SU-DHL-6 (cell line): ENCODE results near the gene DPH2.

Experiments used
- H2AFZ ChIP-seq: fragments of 200-600 bp; sonication (generic); 2 replicates; pipeline ENCODE4 v1.6.1; 2014; ENCODE audit warnings: low read depth, mild to moderate bottlenecking, moderate library complexity, mixed read lengths, antibody characterized with exemption, low read length; ENCODE audit not compliant: severe bottlenecking
- H3F3A ChIP-seq: fragments of 200-600 bp; shearing (Covaris generic); 2 replicates; pipeline ENCODE4 v1.6.0; 2016; ENCODE audit warnings: antibody characterized with exemption, mild to moderate bottlenecking; ENCODE audit not compliant: insufficient read depth
- H3K27ac ChIP-seq: fragments of 200-600 bp; sonication (generic); 2 replicates; pipeline ENCODE4 v1.5.1; 2016; ENCODE audit warnings: low read depth, mild to moderate bottlenecking, low read length, moderate library complexity, mixed read lengths
- H3K27me3 ChIP-seq: fragments of 200-600 bp; sonication (generic), shearing (Covaris generic); 2 replicates; pipeline ENCODE4 v1.6.0; 2014; ENCODE audit warnings: mild to moderate bottlenecking, low read length
- H3K36me3 ChIP-seq: fragments of 200-600 bp; sonication (generic); 2 replicates; pipeline ENCODE4 v1.6.1; 2014; ENCODE audit warnings: mild to moderate bottlenecking, low read length, mixed read lengths
- H3K4me2 ChIP-seq: fragments of 300-600, 200-600 bp; shearing (Covaris generic), sonication (generic); 2 replicates; pipeline ENCODE4 v1.6.0; 2014; ENCODE audit warnings: low read length, low read depth, mild to moderate bottlenecking; ENCODE audit not compliant: poor library complexity, severe bottlenecking
- H3K4me3 ChIP-seq: fragments of 200-600 bp; sonication (generic); 2 replicates; pipeline ENCODE4 v1.5.1; 2014; ENCODE audit warnings: antibody characterized with exemption, low read length, mild to moderate bottlenecking, mixed read lengths; ENCODE audit not compliant: insufficient read depth, poor library complexity, severe bottlenecking
- H3K79me2 ChIP-seq: fragments of 200-600 bp; sonication (generic); 2 replicates; pipeline ENCODE4 v1.6.1; 2014; ENCODE audit warnings: mild to moderate bottlenecking, low read length, moderate library complexity; ENCODE audit not compliant: insufficient read depth
- H3K9ac ChIP-seq: fragments of 200-600 bp; sonication (generic); 2 replicates; pipeline ENCODE4 v1.7.0; 2014; ENCODE audit warnings: mild to moderate bottlenecking, low read length
- H3K9me2 ChIP-seq: fragments of 200-600 bp; sonication (generic); replicated peaks from 2 replicates; pipeline ENCODE4 v1.6.1; 2014; ENCODE audit warnings: low read length; ENCODE audit not compliant: insufficient read depth
- H3K9me3 ChIP-seq: fragments of 200-600 bp; sonication (generic); 2 replicates; pipeline ENCODE4 v1.6.1; 2014; ENCODE audit warnings: low read length, mixed read lengths; ENCODE audit not compliant: insufficient read depth
- H4K20me1 ChIP-seq: fragments of 200-600 bp; sonication (generic); 2 replicates; pipeline ENCODE4 v1.6.1; 2014; ENCODE audit warnings: low read depth, mild to moderate bottlenecking, antibody characterized with exemption, low read length, moderate library complexity, mixed read lengths
- EZH2phosphoT487 ChIP-seq: fragments of 200-600 bp; sonication (generic), shearing (Covaris generic); conservative IDR thresholded peaks from 2 replicates; pipeline ENCODE4 v1.6.1; 2018; ENCODE audit warnings: mild to moderate bottlenecking, antibody characterized with exemption, low read length, moderate library complexity, mixed read lengths
- TF ChIP-seq, protein P1 (sequence below): fragments of 200-600 bp; sonication (generic); IDR thresholded peaks from one replicate; pipeline ENCODE4 v1.5.1; 2017; ENCODE audit warnings: antibody characterized with exemption, mild to moderate bottlenecking, low read length, moderate library complexity; ENCODE audit not compliant: insufficient read depth, poor library complexity, severe bottlenecking

The DPH2 gene

GRCh38 chr1:43956234-43956633, 13.6 kb upstream of the DPH2 start:
- Histone ChIP-seq H3K4me2 (no peak overlapping the region), H3K9me2 (no peaks in the 10 kb centered on the region), H3K27me3 (no peaks in the 10 kb centered on the region), H3K79me2 (no peaks in the 10 kb centered on the region; the same call in 1 of the 2 replicates), H3K9ac (no peak overlapping the region), H3K9me3 (no peaks in the 10 kb centered on the region), H3K4me3 (no peak overlapping the region), H4K20me1 (no peaks in the 10 kb centered on the region; the same call in 1 of the 2 replicates), H3K36me3 (no peaks in the 10 kb centered on the region), H2AFZ (no peak overlapping the region), H3K27ac (no peak overlapping the region), H3F3A (no peaks in the 10 kb centered on the region)
- TF ChIP-seq, protein P1, sequence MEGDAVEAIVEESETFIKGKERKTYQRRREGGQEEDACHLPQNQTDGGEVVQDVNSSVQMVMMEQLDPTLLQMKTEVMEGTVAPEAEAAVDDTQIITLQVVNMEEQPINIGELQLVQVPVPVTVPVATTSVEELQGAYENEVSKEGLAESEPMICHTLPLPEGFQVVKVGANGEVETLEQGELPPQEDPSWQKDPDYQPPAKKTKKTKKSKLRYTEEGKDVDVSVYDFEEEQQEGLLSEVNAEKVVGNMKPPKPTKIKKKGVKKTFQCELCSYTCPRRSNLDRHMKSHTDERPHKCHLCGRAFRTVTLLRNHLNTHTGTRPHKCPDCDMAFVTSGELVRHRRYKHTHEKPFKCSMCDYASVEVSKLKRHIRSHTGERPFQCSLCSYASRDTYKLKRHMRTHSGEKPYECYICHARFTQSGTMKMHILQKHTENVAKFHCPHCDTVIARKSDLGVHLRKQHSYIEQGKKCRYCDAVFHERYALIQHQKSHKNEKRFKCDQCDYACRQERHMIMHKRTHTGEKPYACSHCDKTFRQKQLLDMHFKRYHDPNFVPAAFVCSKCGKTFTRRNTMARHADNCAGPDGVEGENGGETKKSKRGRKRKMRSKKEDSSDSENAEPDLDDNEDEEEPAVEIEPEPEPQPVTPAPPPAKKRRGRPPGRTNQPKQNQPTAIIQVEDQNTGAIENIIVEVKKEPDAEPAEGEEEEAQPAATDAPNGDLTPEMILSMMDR: no peak
- TF ChIP-seq EZH2phosphoT487: no peak

GRCh38 chr1:43957407-43958040, 12.3 kb upstream of the DPH2 start:
- no peaks in the 10 kb centered on the region for H3K27me3 ChIP-seq
- no peak overlapping the region for H3K9ac ChIP-seq

GRCh38 chr1:43958351-43959255, 11.2 kb upstream of the DPH2 start:
- Histone ChIP-seq H3K4me3 (no peak overlapping the region), H3K4me2 (no peak overlapping the region), H2AFZ (no peak overlapping the region), H3K27ac (no peak overlapping the region), H3K27me3 (no peaks in the 10 kb centered on the region), H3F3A (no peaks in the 10 kb centered on the region), H3K9me3 (no peaks in the 10 kb centered on the region), H3K36me3 (no peaks in the 10 kb centered on the region), H3K9ac (no peak overlapping the region), H4K20me1 (no peaks in the 10 kb centered on the region), H3K79me2 (no peaks in the 10 kb centered on the region; the same call in 1 of the 2 replicates), H3K9me2 (no peaks in the 10 kb centered on the region)
- TF ChIP-seq EZH2phosphoT487: no peak
- TF ChIP-seq, protein P1: no peak

More at GRCh38 chr1:43957407-43958040, 12.3 kb upstream of the DPH2 start:
- TF ChIP-seq, protein P1: no peak
- no peak for TF ChIP-seq EZH2phosphoT487
- no peaks in the 10 kb centered on the region for H3F3A ChIP-seq
- H2AFZ ChIP-seq: no peak overlapping the region
- H3K4me2 ChIP-seq: no peak overlapping the region
- no peaks in the 10 kb centered on the region for H3K9me3 ChIP-seq
- H3K4me3 ChIP-seq: no peak overlapping the region
- H4K20me1 ChIP-seq: no peaks in the 10 kb centered on the region; the same call in 1 of the 2 replicates
- no peaks in the 10 kb centered on the region; the same call in 1 of the 2 replicates for H3K79me2 ChIP-seq
- H3K27ac ChIP-seq: no peak overlapping the region
- no peaks in the 10 kb centered on the region for H3K9me2 ChIP-seq
- H3K36me3 ChIP-seq: no peaks in the 10 kb centered on the region
